ENCODE measurements around the gene KRT25. TPM values are rescaled to one million over a fixed set of nuclear protein-coding genes. Genes with fewer than 3 reads are reported as not detected.
A peak's percentile ranks its signal among the peaks of the same experiment; 100 is the strongest.

Gene KRT25
- total and polyA plus RNA-seq, 2 of the 8 experiments (the other 6 are each of a cell fraction or from before 2014, with no cell fraction given), result not detected

DNA sequence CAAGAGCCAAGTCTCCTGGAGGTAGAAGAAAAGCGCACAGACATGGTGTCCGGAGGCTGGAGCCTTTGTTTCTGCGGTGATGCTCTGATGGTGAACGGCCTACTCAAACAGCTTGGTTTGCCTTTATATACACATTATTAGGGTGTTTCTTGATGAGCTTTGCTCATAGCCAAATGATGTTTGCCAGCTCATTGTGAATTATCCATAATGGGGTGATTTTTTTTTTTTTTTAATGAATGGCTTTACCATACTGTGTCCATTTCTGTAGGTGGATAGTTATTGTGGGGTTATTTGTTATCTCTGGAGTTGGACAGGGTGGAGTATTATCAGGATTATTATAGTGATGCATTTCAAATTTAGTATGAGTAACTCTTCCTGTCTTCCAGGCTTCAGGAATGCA lies 27.3 kb upstream of the KRT25 start, which contains the start of gene KRT27:
Gene KRT27 (minus strand): TSS at position 101 of the 400 bp plus-strand sequence. CDS start 57 bp downstream, at position 44.
- ChIA-PET CTCF (ENCODE audit: partially characterized antibody) (interaction anchor here (0.6 kb wide), 1 partner anchor 13 kb away, joined by 4 read pairs; no protein-coding TSS in a partner anchor), POLR2A (ENCODE audit: partially characterized antibody) (no interaction called here)
- Histone ChIP-seq H3K9ac (replicated peaks in 1 of 4; ENCODE audit: extremely low read depth in 1 of 4, low read depth in 3 of 4, low read length in 3 of 4) (no peak within 1 kb of the TSS), H4K20me1 (replicated peaks in 1 of 2; ENCODE audit: control insufficient read depth in 1 of 2, insufficient read depth in 2 of 2, low read length in 2 of 2) (no peaks in the 10 kb centered on the region), H3K23me2 (ENCODE audit: low read depth, low read length) (no peaks in the 10 kb centered on the region), H3K56ac (replicated peaks; ENCODE audit: insufficient read length, low read depth, low read length) (no peak within 1 kb of the TSS), H3K27me3 (replicated peaks in 1 of 4; ENCODE audit: control insufficient read depth in 3 of 4, extremely low read depth in 1 of 4, insufficient read depth in 3 of 4, low read length in 3 of 4) (peaks cover 0 to 3% (median 1%) of the 10 kb centered on the region in 4 experiments; a peak in 3 of 7 replicates), H4K5ac (ENCODE audit: insufficient read length, low read depth, low read length) (no peak within 1 kb of the TSS), H3K23ac (ENCODE audit: insufficient read length) (no peak within 1 kb of the TSS), H2BK12ac (ENCODE audit: low read depth, low read length) (no peak within 1 kb of the TSS), H3K4ac (replicated peaks; ENCODE audit: insufficient read length, low read depth, low read length) (no peak within 1 kb of the TSS), H3K9me3 (ENCODE audit: insufficient read depth in 2 of 2, low read depth in 1 of 2, low read length in 1 of 2) (no peaks in the 10 kb centered on the region), H2AFZ (ENCODE audit: low read length) (0 out of 2 replicates have a peak within 1 kb of the TSS, but pooled peaks have one; percentile 29), H4K91ac (replicated peaks; ENCODE audit: insufficient read length, low read length) (no peak within 1 kb of the TSS), H2AK5ac (ENCODE audit: low read depth, low read length) (no peak within 1 kb of the TSS), H2BK5ac (ENCODE audit: low read depth, low read length) (no peak within 1 kb of the TSS), H2BK15ac (ENCODE audit: low read length) (no peak within 1 kb of the TSS), H3K79me1 (ENCODE audit: low read depth, low read length) (no peaks in the 10 kb centered on the region), H3K18ac (ENCODE audit: extremely low read depth, low read length) (no peak within 1 kb of the TSS), H3K79me2 (ENCODE audit: control insufficient read depth in 1 of 2, insufficient read depth in 2 of 2, low read length in 2 of 2) (no peaks in the 10 kb centered on the region), H2BK120ac (replicated peaks; ENCODE audit: low read depth, low read length) (no peak within 1 kb of the TSS), H3K4me1 (replicated peaks in 1 of 4; ENCODE audit: control insufficient read depth in 3 of 4, insufficient read depth in 4 of 4, low read length in 3 of 4) (no peaks in the 10 kb centered on the region), H3K36me3 (ENCODE audit: control insufficient read depth in 2 of 4, insufficient read depth in 4 of 4, low read length in 3 of 4) (no peaks in the 10 kb centered on the region), H3K14ac (ENCODE audit: insufficient read length) (no peak within 1 kb of the TSS), H3K27ac (ENCODE audit: low read depth, low read length) (no peak within 1 kb of the TSS), H4K8ac (ENCODE audit: extremely low read depth, insufficient read depth, low read length) (peak within 1 kb of the TSS; percentile 53; the same call in 1 of the 2 replicates), H2BK20ac (ENCODE audit: low read length) (no peak within 1 kb of the TSS), H3K4me3 (ENCODE audit: extremely low read depth in 1 of 4, insufficient read depth in 2 of 4, low read depth in 3 of 4, low read length in 4 of 4) (no peak within 1 kb of the TSS), H3K4me2 (ENCODE audit: insufficient read depth in 1 of 2, low read depth in 2 of 2, low read length in 2 of 2) (no peak within 1 kb of the TSS)
- WGBS, 2 experiments (ENCODE audit: extremely low coverage in 1 of 2, insufficient coverage in 1 of 2, insufficient read length in 1 of 2, insufficient replicate concordance in 2 of 2, low coverage in 1 of 2, low lambda C conversion rate in 2 of 2, missing lambda C conversion rate in 1 of 2), result 83% methylated on average over 4 of the region's 4 CpGs; no CpG with 5 or more reads in 1 of the 2 experiments
- FAIRE-seq (no peak), DNase-seq (ENCODE audit: low read depth in 1 of 2, low spot score in 2 of 2) (no peak)
- no peak for TF ChIP-seq ASH2L (IDR thresholded peaks at IDR 0.05; ENCODE audit: low read length)
- no peak for TF ChIP-seq KDM5A (IDR thresholded peaks at IDR 0.05; ENCODE audit: low read length)
- no peak for TF ChIP-seq SP4 (IDR thresholded peaks at IDR 0.05; ENCODE audit: low read length)
- no peak for TF ChIP-seq CHD1 (IDR thresholded peaks at IDR 0.05; ENCODE audit: low read depth, low read length)
- TF ChIP-seq, protein P1, sequence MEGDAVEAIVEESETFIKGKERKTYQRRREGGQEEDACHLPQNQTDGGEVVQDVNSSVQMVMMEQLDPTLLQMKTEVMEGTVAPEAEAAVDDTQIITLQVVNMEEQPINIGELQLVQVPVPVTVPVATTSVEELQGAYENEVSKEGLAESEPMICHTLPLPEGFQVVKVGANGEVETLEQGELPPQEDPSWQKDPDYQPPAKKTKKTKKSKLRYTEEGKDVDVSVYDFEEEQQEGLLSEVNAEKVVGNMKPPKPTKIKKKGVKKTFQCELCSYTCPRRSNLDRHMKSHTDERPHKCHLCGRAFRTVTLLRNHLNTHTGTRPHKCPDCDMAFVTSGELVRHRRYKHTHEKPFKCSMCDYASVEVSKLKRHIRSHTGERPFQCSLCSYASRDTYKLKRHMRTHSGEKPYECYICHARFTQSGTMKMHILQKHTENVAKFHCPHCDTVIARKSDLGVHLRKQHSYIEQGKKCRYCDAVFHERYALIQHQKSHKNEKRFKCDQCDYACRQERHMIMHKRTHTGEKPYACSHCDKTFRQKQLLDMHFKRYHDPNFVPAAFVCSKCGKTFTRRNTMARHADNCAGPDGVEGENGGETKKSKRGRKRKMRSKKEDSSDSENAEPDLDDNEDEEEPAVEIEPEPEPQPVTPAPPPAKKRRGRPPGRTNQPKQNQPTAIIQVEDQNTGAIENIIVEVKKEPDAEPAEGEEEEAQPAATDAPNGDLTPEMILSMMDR (IDR thresholded peaks at IDR 0.05; ENCODE audit: control extremely low read depth in 1 of 3, insufficient read depth in 1 of 3, low read depth in 1 of 3, low read length in 3 of 3), result no peak
- TF ChIP-seq POLR2AphosphoS5 (IDR thresholded peaks at IDR 0.05; ENCODE audit: low read depth, low read length), result no peak
- no peak for TF ChIP-seq SIX5 (IDR thresholded peaks at IDR 0.05; ENCODE audit: low read depth, low read length)
- no peak for TF ChIP-seq YY1 (IDR thresholded peaks at IDR 0.05; ENCODE audit: low read depth, low read length)
- no peak for TF ChIP-seq RXRA (IDR thresholded peaks at IDR 0.05; ENCODE audit: insufficient read depth, low read depth, low read length)
- TF ChIP-seq POU5F1 (IDR thresholded peaks at IDR 0.05; ENCODE audit: low read depth, low read length), result no peak
- no peak for TF ChIP-seq EGR1 (IDR thresholded peaks at IDR 0.05; ENCODE audit: borderline replicate concordance, low read depth, low read length)
- no peak for TF ChIP-seq SUZ12 (IDR thresholded peaks at IDR 0.05; ENCODE audit: low read length)
- TF ChIP-seq TEAD4 (IDR thresholded peaks at IDR 0.05; ENCODE audit: low read depth, low read length), result no peak
